Spleen (tissue), 7 donors: ENCODE results near the gene MRPS9.

Source experiments
- CTCF ChIP-seq, 11 experiments: fragments of 200-600 bp in 7 of 11; fragments of 450-650 bp in 4 of 11; sonication (generic) in 4 of 11; IDR thresholded peaks in 8 of 11; conservative IDR thresholded peaks in 3 of 11; 1 replicate in 7 of 11; 2 replicates in 4 of 11; pipeline versions ENCODE4 v1.4.0 to v1.8.0; 2016 to 2021; ENCODE audit warnings: antibody characterized with exemption in 11 of 11, inconsistent platforms in 4 of 11, mild to moderate bottlenecking in 1 of 11
- POLR2AphosphoS5 ChIP-seq, 3 donors: sonication (generic); formaldehyde crosslinking; IDR thresholded peaks; one replicate each; pipeline ENCODE4 v1.5.1; 2017; ENCODE audit warnings: antibody characterized with exemption in 3 of 3
- donor health status: DM: no; HTN: no; CAD: no; lungs with moderate emphysema.
- donor health status: DM: no; HTN: no; CAD: no.
- donor health status: DM: no; HTN: no; CAD: no.

- TF ChIP-seq CTCF (IDR thresholded peaks at IDR 0.05 in 8 of 11, conservative IDR thresholded peaks at IDR 0.05 in 3 of 11) (no peak), POLR2AphosphoS5 (IDR thresholded peaks at IDR 0.05) (no peak)
These were observed 17.7 kb downstream of the MRPS9 start for GRCh38 chr2:105055613-105056012.
